GM12873 (cell line): Measurements from ENCODE around the gene PGC.

Experiments used
- TF ChIP-seq, protein P1 (sequence below): IDR thresholded peaks from 2 replicates; pipeline ENCODE4 v1.5.1; 2012; ENCODE audit warnings: low read depth, mild to moderate bottlenecking, moderate library complexity, low read length, control low read depth; ENCODE audit not compliant: insufficient read depth; ENCODE audit errors: missing control alignments

Gene PGC

DNA sequence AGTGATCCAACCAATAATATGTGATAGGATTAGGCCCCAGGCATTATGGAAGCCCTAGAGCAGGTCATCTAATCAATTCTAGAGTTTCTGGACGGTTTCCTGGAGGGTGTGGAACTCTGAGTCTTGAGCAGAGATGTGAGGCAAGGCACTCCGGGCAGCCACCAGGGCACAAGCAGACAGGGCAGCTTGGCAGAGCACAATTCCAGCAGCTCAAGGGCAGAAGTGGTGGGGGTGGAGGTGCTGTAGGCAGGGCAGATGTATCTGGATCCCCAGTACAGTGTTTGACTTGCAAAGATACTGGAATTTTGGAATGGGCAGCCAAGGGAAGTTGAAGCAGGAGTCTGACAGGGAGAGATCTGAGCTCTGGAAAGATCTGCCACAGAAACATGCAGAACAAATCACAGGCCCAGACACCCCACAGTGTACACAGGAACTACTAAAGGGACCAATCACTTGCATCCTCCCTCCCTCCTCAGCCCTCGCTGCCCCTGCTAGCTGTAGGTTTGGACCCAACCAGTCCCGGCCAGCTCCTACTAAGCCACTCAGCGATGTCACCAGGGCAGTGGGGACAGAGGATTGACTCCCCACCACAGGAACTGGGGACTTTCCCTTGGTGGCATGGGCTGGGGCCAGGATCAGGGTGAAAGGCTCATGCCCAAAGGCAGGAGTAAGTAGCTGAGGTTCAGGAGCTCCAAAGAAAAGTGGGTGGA lies 58.8 kb downstream of the PGC start:
- TF ChIP-seq, protein P1, sequence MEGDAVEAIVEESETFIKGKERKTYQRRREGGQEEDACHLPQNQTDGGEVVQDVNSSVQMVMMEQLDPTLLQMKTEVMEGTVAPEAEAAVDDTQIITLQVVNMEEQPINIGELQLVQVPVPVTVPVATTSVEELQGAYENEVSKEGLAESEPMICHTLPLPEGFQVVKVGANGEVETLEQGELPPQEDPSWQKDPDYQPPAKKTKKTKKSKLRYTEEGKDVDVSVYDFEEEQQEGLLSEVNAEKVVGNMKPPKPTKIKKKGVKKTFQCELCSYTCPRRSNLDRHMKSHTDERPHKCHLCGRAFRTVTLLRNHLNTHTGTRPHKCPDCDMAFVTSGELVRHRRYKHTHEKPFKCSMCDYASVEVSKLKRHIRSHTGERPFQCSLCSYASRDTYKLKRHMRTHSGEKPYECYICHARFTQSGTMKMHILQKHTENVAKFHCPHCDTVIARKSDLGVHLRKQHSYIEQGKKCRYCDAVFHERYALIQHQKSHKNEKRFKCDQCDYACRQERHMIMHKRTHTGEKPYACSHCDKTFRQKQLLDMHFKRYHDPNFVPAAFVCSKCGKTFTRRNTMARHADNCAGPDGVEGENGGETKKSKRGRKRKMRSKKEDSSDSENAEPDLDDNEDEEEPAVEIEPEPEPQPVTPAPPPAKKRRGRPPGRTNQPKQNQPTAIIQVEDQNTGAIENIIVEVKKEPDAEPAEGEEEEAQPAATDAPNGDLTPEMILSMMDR = no peak

DNA sequence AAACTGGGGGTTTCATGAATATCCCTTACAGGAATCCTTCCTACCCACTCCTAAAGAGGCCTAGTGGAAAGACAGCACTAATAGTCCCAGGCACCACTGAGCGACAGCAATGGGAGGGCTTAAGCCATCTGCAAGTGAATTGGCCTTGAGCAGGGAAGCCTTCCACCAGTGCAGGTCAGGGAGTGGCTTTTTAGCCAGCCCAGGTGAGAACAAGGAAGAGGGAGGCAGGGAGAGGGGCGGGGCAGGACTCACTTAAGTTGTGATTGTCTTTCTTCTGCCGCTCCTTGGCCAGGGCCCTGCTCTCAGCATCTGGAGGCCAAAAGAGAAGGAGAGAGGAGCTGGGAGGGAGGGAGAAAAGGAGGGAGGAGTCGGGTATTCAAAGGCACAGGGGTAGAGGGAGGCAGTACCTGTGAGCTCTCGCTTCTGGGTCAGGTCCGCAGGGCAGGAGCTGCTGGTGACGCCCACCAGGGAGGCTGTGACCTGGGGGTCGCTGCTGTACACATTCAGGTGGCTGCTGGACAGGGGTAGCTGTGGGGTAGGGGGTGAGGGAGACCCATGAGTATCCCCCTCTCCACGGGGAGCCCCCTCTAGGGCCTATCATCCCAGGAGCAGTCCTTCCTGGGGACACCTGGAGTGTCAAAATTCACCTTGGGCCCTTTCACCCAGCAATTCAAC lies 59.6 kb downstream of the PGC start:
- TF ChIP-seq, protein P1 = no peak
